Tibial nerve (tissue), 3 donors: ENCODE data around the gene ROBO1.

Experiments
- POLR2A ChIP-seq, 2 donors: fragments of 450-650 bp; IDR thresholded peaks; one replicate each; pipeline ENCODE4 v1.6.1; 2017; ENCODE audit warnings: antibody characterized with exemption in 2 of 2, mild to moderate bottlenecking in 2 of 2, moderate library complexity in 2 of 2
- TF ChIP-seq, protein P1 (sequence below), 5 experiments: fragments of 200-600 bp in 3 of 5; fragments of 450-650 bp in 2 of 5; sonication (generic) in 3 of 5; IDR thresholded peaks; one replicate each; pipeline ENCODE4 v1.5.1; 2016 to 2019; ENCODE audit warnings: antibody characterized with exemption in 5 of 5, mild to moderate bottlenecking in 3 of 5, moderate library complexity in 2 of 5

DNA sequence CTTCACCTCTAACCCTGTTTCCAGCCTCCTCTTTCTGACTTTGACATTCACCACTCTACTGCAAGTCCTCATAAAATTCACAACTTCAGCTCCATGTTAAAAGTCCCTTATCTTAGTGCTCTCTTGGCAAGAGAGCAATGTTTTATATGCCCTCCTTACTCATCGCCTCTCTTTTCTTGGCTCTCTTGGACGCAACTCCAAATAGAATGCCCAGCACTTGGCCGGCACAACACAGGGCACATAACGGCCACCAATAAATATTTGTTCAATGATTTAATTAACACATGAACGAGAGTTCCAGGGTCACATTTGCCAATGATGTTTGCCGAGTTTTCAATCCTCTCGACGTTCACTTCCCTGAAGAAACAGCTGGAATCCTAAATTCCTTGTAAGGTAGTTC lies 401.4 kb downstream of the ROBO1 start:
- TF ChIP-seq, protein P1, sequence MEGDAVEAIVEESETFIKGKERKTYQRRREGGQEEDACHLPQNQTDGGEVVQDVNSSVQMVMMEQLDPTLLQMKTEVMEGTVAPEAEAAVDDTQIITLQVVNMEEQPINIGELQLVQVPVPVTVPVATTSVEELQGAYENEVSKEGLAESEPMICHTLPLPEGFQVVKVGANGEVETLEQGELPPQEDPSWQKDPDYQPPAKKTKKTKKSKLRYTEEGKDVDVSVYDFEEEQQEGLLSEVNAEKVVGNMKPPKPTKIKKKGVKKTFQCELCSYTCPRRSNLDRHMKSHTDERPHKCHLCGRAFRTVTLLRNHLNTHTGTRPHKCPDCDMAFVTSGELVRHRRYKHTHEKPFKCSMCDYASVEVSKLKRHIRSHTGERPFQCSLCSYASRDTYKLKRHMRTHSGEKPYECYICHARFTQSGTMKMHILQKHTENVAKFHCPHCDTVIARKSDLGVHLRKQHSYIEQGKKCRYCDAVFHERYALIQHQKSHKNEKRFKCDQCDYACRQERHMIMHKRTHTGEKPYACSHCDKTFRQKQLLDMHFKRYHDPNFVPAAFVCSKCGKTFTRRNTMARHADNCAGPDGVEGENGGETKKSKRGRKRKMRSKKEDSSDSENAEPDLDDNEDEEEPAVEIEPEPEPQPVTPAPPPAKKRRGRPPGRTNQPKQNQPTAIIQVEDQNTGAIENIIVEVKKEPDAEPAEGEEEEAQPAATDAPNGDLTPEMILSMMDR (IDR thresholded peaks at IDR 0.05), result no peak
- no peak for TF ChIP-seq POLR2A (IDR thresholded peaks at IDR 0.05)
